Measurements from ENCODE around the gene MFRP.

- TF ChIP-seq CTCF (IDR thresholded peaks at IDR 0.05): no peak
- TF ChIP-seq POLR2A (IDR thresholded peaks at IDR 0.05): no peak
Measured at GRCh38 chr11:119347940-119348605, 1.6 kb upstream of the MFRP start.
